MM.1S (cell line): ENCODE data around the gene LBH.

Source experiments
- DNase-seq: peaks from one replicate; pipeline ENCODE4 v3.0.0-alpha.2; 2015
- H2AFZ ChIP-seq: fragments of 300-600 bp; sonication (generic); 2 replicates; pipeline ENCODE4 v1.6.0; 2016; ENCODE audit warnings: antibody characterized with exemption, low read length
- H3F3A ChIP-seq: fragments of 300-600 bp; sonication (generic); 2 replicates; pipeline ENCODE4 v1.6.1; 2016; ENCODE audit warnings: mild to moderate bottlenecking, antibody characterized with exemption, low read length, moderate library complexity, mixed read lengths; ENCODE audit not compliant: insufficient read depth
- H3K27ac ChIP-seq: fragments of 300-600 bp; sonication (generic); 2 replicates; pipeline ENCODE4 v1.5.1; 2016; ENCODE audit warnings: mild to moderate bottlenecking, low read length
- H3K27me3 ChIP-seq: fragments of 300-600 bp; sonication (generic); replicated peaks from 2 replicates; pipeline ENCODE4 v1.6.0; 2016; ENCODE audit warnings: low read length; ENCODE audit not compliant: insufficient read depth
- H3K36me3 ChIP-seq: fragments of 300-600 bp; sonication (generic); replicated peaks from 2 replicates; pipeline ENCODE4 v1.6.1; 2016; ENCODE audit warnings: mild to moderate bottlenecking, low read length, mixed read lengths; ENCODE audit not compliant: insufficient read depth
- H3K4me1 ChIP-seq: fragments of 300-600 bp; sonication (generic); 2 replicates; pipeline ENCODE4 v1.6.1; 2016; ENCODE audit warnings: low read length, mixed read lengths
- H3K4me2 ChIP-seq: fragments of 300-600 bp; sonication (generic); 2 replicates; pipeline ENCODE4 v1.6.0; 2016; ENCODE audit warnings: low read depth, low read length
- H3K4me3 ChIP-seq: fragments of 300-600 bp; sonication (generic); 2 replicates; pipeline ENCODE4 v1.5.1; 2016; ENCODE audit warnings: low read length, mixed read lengths
- H3K79me2 ChIP-seq: fragments of 300-600 bp; sonication (generic); 2 replicates; pipeline ENCODE4 v1.6.1; 2016; ENCODE audit warnings: mixed run types, low read length, mixed read lengths
- H3K9ac ChIP-seq: fragments of 300-600 bp; sonication (generic); 2 replicates; pipeline ENCODE4 v1.6.1; 2016; ENCODE audit warnings: low read length, mixed read lengths
- H3K9me2 ChIP-seq: fragments of 300-600 bp; sonication (generic); replicated peaks from 2 replicates; pipeline ENCODE4 v1.6.1; 2016; ENCODE audit warnings: mild to moderate bottlenecking, low read length, mixed read lengths; ENCODE audit not compliant: insufficient read depth
- H3K9me3 ChIP-seq: fragments of 300-600 bp; sonication (generic); replicated peaks from 2 replicates; pipeline ENCODE4 v1.6.1; 2016; ENCODE audit warnings: mild to moderate bottlenecking, low read length, mixed read lengths; ENCODE audit not compliant: insufficient read depth
- H4K20me1 ChIP-seq: fragments of 300-600 bp; sonication (generic); 2 replicates; pipeline ENCODE4 v1.6.1; 2016; ENCODE audit warnings: mild to moderate bottlenecking, low read length, moderate library complexity, mixed read lengths; ENCODE audit not compliant: insufficient read depth
- CTCF ChIP-seq: fragments of 300-600 bp; sonication (generic); IDR thresholded peaks from 2 replicates; pipeline ENCODE4 v1.5.1; 2016; ENCODE audit warnings: antibody characterized with exemption, low read length, mixed read lengths
- EZH2 ChIP-seq: fragments of 300-600 bp; sonication (generic); optimal IDR thresholded peaks from 2 replicates; pipeline ENCODE3; 2017; ENCODE audit warnings: low read depth, mild to moderate bottlenecking, antibody characterized with exemption, low read length, mixed read lengths
- EZH2phosphoT487 ChIP-seq: fragments of 300-600 bp; sonication (generic); IDR thresholded peaks from 2 replicates; pipeline ENCODE4 v1.6.1; 2018; ENCODE audit warnings: antibody characterized with exemption, low read length

Gene LBH

GRCh38 chr2:30245364-30245763, 14.0 kb downstream of the LBH start:
- no peaks in the 10 kb centered on the region for H3K36me3 ChIP-seq
- no peaks in the 10 kb centered on the region for H3F3A ChIP-seq
- TF ChIP-seq EZH2 (no peak), CTCF (no peak), EZH2phosphoT487 (no peak)
- no peaks in the 10 kb centered on the region for H3K79me2 ChIP-seq
- no peaks in the 10 kb centered on the region for H4K20me1 ChIP-seq
- no peaks in the 10 kb centered on the region for H3K9me2 ChIP-seq
- no peaks in the 10 kb centered on the region for H3K27me3 ChIP-seq
- H3K4me3 ChIP-seq: no peak overlapping the region
- H2AFZ ChIP-seq: no peak overlapping the region
- no peaks in the 10 kb centered on the region for H3K9me3 ChIP-seq
- H3K27ac ChIP-seq: no peak overlapping the region
- H3K9ac ChIP-seq: no peak overlapping the region
- no peaks in the 10 kb centered on the region for H3K4me1 ChIP-seq
- DNase-seq: no peak
- no peak overlapping the region for H3K4me2 ChIP-seq

GRCh38 chr2:30248791-30249190, 17.5 kb downstream of the LBH start:
- H2AFZ ChIP-seq: no peak overlapping the region
- H4K20me1 ChIP-seq: no peaks in the 10 kb centered on the region
- H3K27me3 ChIP-seq: no peaks in the 10 kb centered on the region
- no peaks in the 10 kb centered on the region for H3K9me2 ChIP-seq
- DNase-seq: no peak
- H3K4me1 ChIP-seq: no peaks in the 10 kb centered on the region
- TF ChIP-seq EZH2 (no peak), EZH2phosphoT487 (no peak), CTCF (no peak)
- H3K79me2 ChIP-seq: no peaks in the 10 kb centered on the region
- no peak overlapping the region for H3K9ac ChIP-seq
- H3K27ac ChIP-seq: no peak overlapping the region
- no peak overlapping the region for H3K4me3 ChIP-seq
- H3K9me3 ChIP-seq: no peaks in the 10 kb centered on the region
- no peak overlapping the region for H3K4me2 ChIP-seq
- no peaks in the 10 kb centered on the region for H3K36me3 ChIP-seq
- no peaks in the 10 kb centered on the region for H3F3A ChIP-seq

- H3K36me3 ChIP-seq: no peaks in the 10 kb centered on the region
- H3K27ac ChIP-seq: no peak overlapping the region
- no peak overlapping the region for H2AFZ ChIP-seq
- TF ChIP-seq CTCF: no peak
- TF ChIP-seq EZH2: no peak
- no peak for TF ChIP-seq EZH2phosphoT487
- no peak overlapping the region for H3K4me2 ChIP-seq
- no peak for DNase-seq
- no peaks in the 10 kb centered on the region for H3K27me3 ChIP-seq
- no peaks in the 10 kb centered on the region for H3K9me2 ChIP-seq
- H3K79me2 ChIP-seq: no peaks in the 10 kb centered on the region
- no peak overlapping the region for H3K4me3 ChIP-seq
- no peaks in the 10 kb centered on the region for H4K20me1 ChIP-seq
- H3F3A ChIP-seq: no peaks in the 10 kb centered on the region
- no peaks in the 10 kb centered on the region for H3K9me3 ChIP-seq
- H3K4me1 ChIP-seq: no peaks in the 10 kb centered on the region
- no peak overlapping the region for H3K9ac ChIP-seq
These were observed 18.0 kb downstream of the LBH start for GRCh38 chr2:30249354-30249753.

- Histone ChIP-seq H3K9me3 (no peaks in the 10 kb centered on the region), H3K4me2 (no peak overlapping the region), H3K79me2 (no peaks in the 10 kb centered on the region), H3K4me1 (no peaks in the 10 kb centered on the region), H2AFZ (no peak overlapping the region), H3K4me3 (no peak overlapping the region), H3F3A (no peaks in the 10 kb centered on the region), H3K27me3 (no peaks in the 10 kb centered on the region), H3K9me2 (no peaks in the 10 kb centered on the region), H3K36me3 (no peaks in the 10 kb centered on the region), H3K27ac (no peak overlapping the region), H4K20me1 (no peaks in the 10 kb centered on the region), H3K9ac (no peak overlapping the region)
- no peak for TF ChIP-seq EZH2
- TF ChIP-seq CTCF: no peak
- TF ChIP-seq EZH2phosphoT487: no peak
- DNase-seq: no peak
These were observed 19.1 kb downstream of the LBH start for GRCh38 chr2:30250421-30250820.
